ENCODE results near the gene TMEM235.

DNA sequence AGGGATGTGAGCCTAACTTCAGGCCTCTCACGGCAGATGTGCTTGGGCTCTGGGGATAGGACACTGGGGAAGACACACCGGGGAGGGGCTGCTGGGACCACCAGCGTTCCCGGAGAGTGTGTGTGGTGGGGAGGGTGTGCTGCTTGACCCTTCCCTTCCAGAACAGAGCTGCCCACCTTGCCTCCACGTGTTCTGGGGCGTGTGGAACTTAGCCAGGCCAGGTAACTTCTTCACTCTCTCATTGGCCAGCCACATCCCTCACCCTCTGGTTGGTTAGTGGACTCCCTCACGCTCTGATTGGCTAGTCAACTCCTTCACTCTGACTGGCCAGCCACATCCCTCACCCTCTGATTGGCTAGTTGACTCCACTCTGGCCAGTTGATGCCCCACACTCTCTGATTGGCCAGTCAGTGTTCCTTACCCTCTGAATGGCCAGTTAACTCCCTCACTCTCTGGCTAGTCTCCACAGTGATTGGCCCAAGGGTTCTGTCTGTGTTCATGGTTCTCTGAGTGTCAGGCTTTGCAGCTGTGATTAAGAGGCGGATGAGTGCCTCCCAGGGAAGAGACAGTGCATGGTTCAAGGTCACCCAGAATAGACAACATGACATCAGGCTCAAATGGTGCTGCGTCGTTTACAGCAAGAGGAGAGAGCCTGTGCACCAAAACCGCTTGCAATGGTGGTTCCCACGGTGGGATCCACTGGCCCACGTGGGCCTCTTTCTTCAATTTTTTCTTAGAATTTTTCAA, 10.0 kb downstream of the TMEM235 start:
- TF ChIP-seq CTCF (conservative IDR thresholded peaks at IDR 0.05; ENCODE audit: low read length): no peak
- no peak for TF ChIP-seq EZH2phosphoT487 (IDR thresholded peaks at IDR 0.05; ENCODE audit: borderline replicate concordance, low read depth, low read length)
